Liver (tissue), 3 donors: Measurements from ENCODE around the gene TTC39C.

Experiments
- CTCF ChIP-seq: fragments of 150-350 bp; IDR thresholded peaks from 2 replicates; pipeline ENCODE4 v1.5.1; 2017; ENCODE audit warnings: improper control_type of control experiment, low read depth, low read length; ENCODE audit not compliant: missing input control
- REST ChIP-seq: IDR thresholded peaks from 2 replicates; pipeline ENCODE4 v1.6.1; 2016; ENCODE audit warnings: antibody characterized with exemption, mild to moderate bottlenecking
- RXRA ChIP-seq, 2 donors: IDR thresholded peaks; 2 replicates each; pipeline ENCODE4 v1.6.1; 2017 to 2018; ENCODE audit warnings: antibody characterized with exemption in 2 of 2, mild to moderate bottlenecking in 1 of 2
- TAF1 ChIP-seq: conservative IDR thresholded peaks from 2 replicates; pipeline ENCODE4 v1.6.1; 2016; ENCODE audit warnings: antibody characterized with exemption, mild to moderate bottlenecking
- donor health status: healthy.
- donor health status: healthy.

GRCh38 chr18:23969664-23970063 is 44.9 kb upstream of the TTC39C start:
- TF ChIP-seq TAF1 (no peak), CTCF (no peak), REST (no peak), RXRA (IDR thresholded peaks at IDR 0.05) (no peak)
